GM19193 (cell line): Measurements from ENCODE around the gene WDR5.

Experiments
- POLR2A ChIP-seq: IDR thresholded peaks from 4 replicates; pipeline ENCODE4 v1.6.1; 2011; ENCODE audit not compliant: insufficient read depth, insufficient read length; ENCODE audit errors: extremely low read depth

The WDR5 gene

DNA sequence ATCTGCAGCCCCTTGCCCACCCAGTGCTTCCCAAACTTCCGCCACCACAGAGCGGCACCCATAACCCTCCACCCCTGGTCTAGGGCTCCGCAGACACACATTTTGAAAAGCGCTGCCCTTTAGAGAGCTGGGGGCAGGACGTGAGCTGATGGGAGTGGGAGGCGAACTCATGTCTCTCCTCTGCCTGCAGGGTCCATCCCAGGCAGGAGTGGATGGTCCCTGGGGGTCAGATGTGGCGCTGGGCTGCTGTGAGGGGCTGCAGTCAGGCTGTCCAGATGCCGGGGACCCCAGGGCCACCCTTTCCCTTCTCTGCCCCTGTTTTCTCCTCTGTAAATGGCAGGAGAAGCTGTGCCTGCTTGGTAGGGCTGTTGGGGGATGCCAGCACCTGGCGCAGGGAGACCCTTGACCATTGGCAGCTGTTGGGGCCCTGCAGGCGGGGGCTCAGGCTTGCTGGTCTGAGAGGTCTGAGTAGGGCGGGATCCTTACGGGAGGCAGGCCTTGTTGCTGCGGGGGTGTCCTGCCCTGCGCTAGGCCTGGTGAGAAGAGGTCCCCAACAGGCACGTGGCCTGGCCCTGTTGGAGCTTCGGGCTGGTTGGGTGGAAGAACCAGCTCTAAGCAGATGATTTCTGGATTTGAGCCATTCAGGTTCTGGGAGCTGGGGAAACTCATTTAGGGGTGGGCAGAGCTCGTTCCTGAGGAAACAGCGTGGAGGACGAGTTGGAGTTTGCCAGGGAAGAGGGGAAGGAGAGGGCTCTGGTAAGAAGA, 38.8 kb downstream of the WDR5 start:
- no peak for TF ChIP-seq POLR2A

DNA sequence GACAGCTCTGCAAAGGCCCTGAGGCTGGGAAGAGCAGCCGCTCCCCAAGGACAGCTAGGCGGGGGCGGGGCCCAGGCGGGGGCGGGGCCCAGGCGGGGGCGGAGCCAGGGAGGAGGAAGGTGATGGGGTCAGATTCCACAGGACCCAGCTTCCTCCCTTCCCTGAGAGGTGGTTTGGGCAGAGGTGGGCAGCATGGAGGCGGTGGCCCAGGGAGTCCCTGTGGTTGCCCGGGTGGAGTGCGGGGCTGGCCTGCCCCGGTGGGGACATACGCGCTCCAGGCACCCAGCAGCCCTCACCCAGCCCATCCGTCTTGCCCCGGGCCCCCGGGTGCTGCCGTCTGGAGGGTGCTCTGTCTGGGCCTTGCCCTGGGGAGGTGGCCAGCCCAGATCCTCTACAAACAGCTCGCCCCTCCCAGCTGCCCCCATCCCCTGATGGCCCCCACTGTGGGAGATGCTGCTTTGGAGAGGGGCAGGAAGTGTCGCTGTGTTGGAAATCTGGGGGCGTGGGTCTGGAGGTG, 39.5 kb downstream of the WDR5 start:
- no peak for TF ChIP-seq POLR2A

DNA sequence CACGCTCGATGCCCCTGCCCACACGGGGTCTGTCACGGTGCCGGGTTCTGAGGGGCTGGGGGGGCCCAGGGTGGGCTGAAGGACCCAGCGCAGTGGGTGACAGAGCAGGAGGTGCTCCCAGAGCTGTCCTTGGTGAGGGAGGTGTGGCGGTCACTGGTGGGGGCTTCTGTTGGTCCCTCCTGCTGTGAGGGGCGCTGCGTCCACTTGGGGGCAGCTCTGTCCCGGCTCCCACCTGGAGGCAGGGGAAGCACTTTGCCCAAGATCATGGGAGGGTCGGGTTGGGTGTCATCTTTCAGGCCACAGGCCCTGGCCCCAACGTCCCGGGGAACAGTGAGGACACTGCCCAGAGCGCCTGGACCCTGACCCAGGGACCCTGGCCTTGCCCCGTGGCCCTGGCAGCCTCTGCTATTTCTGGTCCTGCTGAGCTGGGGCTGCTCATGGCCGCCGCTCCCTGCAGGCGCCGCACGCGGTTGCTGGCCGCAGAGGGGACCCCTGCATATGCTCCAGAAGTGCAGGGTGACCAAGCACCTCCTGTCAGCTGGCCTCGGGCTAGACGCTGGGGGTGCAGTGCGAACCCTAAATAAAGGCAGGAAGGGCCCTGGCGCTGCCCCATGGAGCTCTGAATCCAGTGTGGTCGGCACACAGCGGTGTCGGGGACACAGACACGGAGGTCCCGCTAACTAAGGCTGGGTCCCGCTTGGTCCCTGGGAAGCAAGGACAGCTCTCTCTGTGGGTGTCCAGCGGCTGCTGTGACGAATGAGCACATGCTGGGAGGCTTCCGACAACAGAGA, 40.1 kb downstream of the WDR5 start:
- TF ChIP-seq POLR2A, result no peak

DNA sequence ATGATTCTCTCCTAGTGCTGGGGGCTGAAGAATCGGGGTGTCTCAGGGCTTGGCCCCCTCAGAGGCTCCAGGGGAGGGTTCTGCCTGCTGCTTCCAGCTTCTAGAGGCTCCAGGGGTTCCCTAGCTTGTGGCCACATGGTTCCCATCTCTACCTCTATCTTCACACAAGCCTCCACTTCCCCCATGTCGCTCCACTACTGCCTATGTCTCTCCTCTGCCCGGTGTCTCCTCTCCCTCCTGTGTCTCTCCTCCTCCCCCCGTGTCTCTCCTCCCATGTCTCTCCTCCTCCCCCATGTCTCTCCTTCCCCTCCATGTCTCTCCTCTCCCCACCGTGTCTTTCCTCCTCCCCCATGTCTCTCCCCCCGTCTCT, 40.7 kb downstream of the WDR5 start:
- TF ChIP-seq POLR2A, result no peak

DNA sequence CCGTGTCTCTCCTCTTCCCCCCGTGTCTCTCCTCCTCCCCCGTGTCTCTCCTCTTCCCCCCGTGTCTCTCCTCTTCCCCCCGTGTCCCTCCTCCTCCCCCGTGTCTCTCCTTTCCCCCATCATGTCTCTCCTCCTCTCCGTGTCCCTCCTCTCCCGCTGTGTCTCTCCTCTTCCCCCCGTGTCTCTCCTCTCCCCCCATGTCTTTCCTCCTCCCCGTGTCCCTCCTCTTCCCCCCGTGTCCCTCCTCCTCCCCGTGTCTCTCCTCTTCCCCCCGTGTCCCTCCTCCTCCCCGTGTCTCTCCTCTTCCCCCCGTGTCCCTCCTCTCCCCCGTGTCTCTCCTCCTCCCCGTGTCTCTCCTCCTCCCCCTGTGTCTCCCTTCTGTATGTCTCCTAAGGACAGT, 41.3 kb downstream of the WDR5 start:
- no peak for TF ChIP-seq POLR2A

DNA sequence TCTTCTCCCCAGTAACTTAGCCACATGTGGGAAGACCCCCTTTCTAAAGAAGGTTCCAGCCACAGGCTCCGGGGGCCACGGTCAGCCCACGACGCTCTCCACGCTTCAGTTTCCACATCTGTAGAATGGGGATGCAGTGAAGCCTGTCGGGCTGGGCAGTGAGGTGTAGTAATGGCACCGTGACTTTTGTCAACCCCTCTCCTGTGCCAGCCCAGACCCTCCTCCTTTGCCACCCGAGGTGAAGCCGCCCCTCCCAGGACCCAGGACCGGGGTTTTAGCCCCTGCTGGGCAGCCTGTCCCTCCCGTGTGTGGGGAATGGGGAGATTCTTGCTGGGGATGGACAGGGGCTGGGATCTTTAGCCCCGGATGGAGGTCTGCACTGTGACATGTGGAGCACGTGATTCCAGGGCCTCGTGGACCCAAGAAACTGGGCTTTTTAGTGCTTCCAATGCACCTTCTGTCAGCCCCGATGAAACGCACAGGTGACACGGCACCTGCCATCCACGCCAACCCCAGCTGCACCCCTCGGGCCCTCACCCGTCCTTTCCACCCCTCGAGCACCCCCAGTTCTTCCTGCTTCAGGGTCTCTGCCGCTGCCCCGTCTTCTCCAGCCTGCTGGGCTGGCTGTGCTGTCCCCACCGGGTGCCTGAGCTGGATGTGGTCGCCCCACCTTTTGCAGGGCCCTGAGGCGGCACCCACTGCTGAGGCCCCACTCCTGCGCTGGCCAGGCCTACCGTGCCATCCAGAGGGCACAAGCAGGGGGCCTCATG, 41.9 kb downstream of the WDR5 start:
- no peak for TF ChIP-seq POLR2A

DNA sequence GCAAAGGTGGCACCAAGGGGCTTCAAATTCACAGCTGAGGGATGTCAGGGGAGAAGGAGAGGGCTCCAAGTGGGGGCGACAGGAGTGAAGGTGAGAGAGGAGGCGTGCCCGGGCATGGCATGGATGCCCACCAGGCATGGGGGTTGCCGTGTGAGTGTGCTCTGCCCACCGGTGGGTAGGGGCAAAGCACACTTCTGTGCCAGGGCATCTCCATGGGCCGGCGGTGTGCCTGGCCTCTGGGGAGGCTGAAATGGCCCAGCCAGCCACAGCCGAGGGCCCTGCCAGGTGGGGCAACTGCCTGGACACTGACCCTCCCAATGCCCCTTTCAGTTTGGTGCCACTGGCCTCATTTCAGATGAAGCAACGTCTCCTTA, 42.5 kb downstream of the WDR5 start:
- no peak for TF ChIP-seq POLR2A

DNA sequence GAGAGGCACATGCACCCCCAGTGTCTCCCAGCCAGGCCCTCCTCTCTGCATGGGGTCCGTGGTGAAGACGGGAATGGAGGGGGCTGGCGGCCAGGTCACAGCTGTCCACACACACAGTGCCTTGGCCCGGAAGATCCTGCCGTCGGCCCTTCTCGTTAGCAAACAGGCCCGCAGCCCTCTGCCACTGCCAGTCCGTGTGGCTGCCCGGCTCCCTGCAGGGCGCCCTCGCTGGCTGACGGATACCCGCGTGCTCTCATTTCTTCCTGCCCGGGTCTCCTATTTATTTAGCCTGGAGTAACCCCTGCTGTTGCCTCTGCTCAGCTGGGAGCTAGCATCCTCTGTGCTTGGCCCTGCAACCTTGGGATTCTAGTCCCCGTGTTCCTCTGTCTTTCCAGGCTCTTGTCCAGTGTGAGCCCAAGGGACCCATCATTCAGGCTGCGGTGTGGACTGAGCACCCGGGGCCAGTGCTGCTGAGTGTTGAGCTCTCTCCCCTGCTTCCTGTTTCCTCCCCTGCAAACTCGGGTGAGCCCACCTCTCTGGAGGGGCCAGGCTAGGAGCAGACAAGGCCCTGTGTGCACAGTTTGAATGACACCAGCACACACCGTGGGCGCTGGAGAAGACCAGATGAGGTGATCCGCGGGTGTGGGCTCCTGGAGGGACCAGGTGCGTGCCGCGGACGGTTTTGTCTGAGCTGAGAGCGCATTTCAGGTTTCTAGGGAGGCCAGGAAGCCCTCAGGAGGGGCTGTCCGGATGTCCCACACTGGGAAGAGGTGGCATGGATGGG, 43.1 kb downstream of the WDR5 start:
- no peak for TF ChIP-seq POLR2A

DNA sequence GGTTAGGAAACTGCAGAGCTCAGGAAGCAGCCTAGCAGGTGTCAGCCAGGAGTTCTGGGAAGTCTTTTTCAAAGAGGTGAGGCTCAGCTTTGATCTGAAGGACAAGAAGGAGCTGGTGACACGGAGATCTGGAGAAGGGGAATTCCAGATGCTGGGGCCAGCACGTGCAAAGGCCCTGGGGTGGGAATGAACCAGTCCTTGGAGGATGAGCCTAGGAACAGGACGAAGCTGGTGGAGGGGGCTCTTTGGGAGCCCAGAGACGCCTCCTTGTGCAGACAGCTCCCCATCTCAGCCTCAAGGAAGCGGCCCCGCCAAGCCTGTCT, 43.7 kb downstream of the WDR5 start:
- no peak for TF ChIP-seq POLR2A

DNA sequence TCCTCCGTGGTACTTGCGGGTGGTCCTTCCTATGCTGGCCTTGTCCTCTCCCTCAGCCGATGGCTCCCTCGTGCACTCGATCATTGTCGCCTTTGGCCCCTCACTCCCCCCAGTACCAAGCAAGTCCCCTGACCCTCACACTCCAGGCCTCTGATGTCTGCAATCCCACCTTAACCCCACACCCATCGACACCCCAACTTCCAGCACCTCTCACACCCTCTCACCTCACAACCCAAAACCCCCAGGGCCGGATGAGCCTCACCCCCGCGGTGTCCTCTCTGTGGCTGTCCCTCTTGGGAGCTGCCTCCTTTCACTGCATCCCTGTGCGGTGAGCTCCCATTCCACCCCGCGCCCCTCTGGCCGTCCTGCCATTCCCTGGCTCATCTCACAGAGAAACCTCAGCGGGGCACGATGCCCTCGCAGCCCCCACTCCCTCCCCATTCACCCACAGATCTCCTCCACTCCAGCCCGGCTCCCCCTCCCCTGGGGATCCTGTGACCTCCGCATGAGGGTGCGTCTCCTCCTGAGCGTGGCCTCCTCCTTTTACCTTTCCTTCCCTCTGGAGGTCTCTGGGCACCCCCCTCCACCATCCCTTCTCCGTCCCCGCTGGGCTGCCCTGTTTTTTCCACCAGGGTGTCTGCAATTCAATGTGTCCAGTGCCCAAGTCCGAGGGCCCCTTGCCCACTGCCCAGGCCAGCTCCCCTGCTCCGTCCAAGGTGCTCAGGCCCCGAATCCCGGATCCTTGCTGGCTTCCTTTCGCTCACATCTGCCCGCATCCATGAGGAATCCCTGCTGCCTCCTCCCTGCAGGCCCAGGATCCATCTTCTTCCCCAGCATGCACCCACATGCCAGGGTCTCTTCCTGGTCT, 44.3 kb downstream of the WDR5 start:
- TF ChIP-seq POLR2A, result no peak

DNA sequence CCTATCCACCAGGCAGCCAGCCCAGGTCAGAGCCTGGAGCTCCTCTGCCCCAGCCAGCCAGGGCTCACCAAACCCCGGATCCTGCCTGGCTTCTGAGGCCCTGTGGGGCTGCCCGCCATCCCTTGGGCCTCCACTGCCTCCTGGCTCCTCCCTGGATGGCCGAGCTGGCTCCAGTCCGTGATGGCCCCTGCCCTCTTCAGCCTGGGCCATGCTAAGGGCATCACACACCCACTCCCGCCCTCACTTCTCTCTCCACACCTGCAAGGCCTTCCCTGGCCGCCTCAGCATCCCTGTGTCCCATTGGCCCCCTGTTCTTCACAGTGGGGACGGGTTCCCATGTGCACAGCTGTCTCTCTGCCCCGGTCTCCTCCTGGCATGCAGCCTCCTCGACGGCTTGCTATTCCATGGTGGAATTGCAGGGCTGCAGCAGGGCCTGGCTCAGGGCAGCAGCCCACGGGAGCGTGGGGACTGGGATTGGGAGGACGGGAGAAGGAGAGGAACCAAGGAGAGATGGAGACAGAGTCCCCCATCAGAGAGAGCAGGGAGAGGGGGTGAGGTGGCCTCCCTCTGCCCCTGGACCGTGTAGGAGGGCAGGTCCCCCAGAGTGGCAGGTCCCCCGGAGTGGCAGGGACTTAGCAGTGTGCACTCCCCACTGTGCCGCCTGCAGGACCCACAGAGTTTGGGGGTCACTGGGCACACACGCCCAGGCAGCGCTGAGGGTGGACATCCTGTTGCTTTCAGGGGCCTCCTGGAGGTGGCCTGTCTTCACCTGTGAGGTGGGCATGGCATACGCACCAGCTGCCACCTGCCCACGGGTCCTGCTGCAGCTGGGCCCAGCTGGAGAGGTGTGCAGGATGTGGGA, 45.1 kb downstream of the WDR5 start:
- TF ChIP-seq POLR2A, result no peak

DNA sequence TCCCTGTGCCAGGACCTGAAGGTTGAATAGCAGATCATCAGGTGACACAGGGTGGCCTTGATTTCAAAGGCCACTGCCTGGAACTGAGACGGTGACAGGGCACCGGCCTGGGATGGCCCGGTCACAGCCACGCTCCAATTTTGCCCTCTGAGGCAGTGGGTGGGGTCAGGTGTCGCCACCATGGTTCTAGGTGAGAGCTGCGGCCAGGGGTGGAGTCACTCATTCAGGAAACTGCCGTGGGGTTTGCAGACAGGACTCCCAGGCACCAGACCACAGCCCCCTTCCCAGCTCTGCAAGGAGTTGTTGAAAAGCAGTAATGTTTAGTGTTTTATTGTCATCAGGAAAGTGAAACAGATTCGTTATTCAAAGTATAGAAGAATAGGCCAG, 45.8 kb downstream of the WDR5 start:
- TF ChIP-seq POLR2A, result no peak

DNA sequence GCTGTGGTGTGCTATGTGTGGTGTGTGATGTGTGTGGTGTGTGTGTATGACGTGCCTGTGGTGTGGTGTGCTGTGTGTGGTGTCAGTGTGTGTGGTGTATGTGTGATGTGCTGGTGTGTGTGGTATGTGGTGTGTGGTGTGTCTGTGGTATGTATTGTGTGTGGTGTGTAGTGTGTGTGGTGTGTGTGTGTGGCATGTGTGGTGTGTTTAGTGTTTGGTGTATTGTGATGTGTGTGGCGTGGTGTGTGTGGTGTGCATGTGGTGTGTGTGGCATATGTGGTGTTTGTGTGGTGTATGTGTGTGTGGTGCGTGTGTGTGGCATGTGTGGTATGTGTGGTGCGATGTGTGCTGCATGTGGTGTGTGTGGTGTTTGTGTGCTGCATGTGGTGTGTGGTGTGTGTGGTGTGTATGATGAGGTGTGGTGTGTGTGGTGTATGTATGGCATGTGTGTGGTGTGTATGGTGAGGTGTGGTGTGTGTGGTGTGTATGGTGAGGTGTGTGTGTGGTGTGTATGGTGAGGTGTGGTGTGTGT, 46.7 kb downstream of the WDR5 start:
- TF ChIP-seq POLR2A, result no peak
